GM10847 (cell line): Measurements from ENCODE around the gene OR5AS1.

ENCODE experiments used
- POLR2A ChIP-seq: IDR thresholded peaks from 2 replicates; pipeline ENCODE4 v1.6.1; 2011; ENCODE audit not compliant: insufficient read length; ENCODE audit errors: extremely low read depth

OR5AS1 gene

DNA sequence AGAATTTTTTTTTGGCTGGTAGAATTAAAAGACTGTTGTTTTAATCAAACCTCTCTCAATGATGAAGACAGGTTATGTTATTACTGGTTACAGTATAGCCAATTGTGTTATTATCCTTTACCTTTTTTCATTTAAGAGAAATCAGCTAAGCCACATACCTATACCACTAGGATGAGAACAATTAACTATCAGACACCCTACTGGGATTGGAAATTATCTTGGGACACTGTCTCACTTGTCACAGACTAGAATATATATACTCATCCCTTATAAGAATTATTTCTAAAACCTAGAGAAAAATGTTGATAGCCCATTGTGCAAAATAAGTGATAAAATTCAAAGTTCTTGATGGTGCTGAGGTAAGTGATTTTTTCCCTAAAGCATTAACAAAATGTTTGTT is at the start of gene OR5AS1:
OR5AS1 (plus strand) TSS at position 301 of the 400 bp plus-strand sequence. CDS start 2,765 bp downstream, outside the sequence.
- TF ChIP-seq POLR2A, result no peak

DNA sequence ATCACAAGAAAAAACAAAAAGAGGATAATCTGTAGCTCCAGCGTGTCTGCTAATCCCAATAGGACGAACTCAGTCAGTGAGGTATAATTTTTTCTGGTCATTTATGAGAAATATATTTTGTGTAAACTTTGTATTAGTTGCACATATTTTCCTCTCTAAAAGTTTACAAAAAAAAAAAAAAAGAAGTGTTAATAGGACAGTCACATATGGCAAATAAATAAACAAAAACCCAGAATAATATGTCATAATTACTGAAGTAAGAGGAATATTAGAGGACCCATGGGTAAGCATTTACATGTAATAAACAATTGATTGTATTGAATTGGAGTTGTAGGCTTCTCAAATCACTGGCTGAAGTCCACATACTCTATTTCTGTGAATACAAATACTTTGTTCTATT is 32.9 kb upstream of the OR5AS1 start, which contains the start of gene OR5F1:
OR5F1 (minus strand) TSS at position 101 of the 400 bp plus-strand sequence; CDS start at position 101, 0 bp downstream.
- TF ChIP-seq POLR2A, result no peak

DNA sequence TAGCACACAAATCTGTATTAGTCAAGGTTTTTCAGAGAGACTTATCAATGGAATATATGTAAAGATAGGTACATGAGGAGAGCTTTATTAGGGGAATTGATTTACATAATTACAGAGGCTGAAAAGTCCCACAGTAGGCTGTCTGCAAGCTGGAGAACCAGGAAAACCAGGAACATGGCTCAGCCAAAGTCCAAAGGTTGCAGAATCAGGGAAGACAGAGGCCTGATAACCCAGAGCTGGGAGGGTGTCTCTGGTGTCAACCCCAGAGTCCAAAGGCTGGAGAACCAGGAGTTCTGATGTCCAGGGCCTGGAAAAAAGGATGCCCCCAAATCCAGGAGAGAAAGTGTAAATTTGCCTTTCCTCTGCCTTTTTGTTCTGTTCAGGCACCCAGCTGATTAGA is 16.7 kb upstream of the OR5AS1 start:
- TF ChIP-seq POLR2A, result no peak

DNA sequence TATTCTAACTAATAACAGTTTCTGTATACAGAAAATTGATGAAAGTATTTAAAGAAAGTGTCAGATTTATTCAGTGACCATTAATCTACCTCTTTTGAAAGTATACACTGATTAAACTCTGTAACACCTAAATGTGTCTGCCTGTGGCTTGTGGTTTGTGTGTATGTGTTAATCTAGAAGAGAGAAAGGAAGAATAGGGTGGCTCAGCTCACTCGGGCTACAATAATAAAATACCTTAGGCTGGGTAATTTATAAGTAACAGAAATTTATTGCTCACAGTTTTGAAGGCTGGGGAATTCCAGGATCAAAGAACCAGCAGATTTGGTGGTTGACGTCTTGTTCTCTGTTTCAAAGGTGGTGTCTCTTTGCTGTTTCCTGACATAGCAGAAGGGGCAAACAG is 13.6 kb upstream of the OR5AS1 start:
- no peak for TF ChIP-seq POLR2A

DNA sequence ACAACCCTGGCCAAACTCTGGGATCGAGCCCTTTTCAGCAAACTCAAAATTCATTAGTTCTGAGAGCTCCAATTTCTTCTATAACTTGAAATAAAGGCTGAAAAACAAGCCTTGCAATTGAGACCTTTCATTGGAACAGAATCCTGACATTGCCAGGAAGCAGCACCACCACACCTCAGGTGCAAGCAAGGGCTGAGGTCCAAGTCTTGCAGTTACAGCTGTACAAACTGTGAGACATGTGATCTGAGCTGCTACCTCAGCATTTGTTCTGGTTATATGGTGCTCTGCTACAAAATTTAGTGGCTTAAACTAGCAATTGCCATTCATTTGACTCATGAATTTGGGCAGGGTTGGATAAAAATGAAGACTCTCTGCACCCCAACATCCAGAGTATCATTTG is 18.1 kb downstream of the OR5AS1 start:
- TF ChIP-seq POLR2A, result no peak

DNA sequence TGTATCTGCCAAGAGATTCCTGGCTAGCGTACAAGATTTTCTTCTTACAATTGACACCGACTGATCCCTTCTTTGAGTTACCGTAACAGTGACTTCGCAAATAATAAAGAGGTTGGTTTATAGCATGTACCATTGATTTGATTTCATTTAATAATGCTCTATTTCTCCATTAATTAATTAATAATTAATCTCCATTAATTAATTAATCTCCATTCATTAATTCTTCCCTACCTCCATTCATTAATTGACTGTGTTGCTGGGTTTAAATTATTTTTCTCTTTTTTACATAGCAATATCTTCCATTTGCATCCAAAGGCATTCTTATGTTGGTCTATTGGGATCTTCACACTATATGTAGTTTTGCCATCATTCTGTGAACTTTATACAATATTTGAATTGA is 21.0 kb downstream of the OR5AS1 start:
- TF ChIP-seq POLR2A, result no peak

DNA sequence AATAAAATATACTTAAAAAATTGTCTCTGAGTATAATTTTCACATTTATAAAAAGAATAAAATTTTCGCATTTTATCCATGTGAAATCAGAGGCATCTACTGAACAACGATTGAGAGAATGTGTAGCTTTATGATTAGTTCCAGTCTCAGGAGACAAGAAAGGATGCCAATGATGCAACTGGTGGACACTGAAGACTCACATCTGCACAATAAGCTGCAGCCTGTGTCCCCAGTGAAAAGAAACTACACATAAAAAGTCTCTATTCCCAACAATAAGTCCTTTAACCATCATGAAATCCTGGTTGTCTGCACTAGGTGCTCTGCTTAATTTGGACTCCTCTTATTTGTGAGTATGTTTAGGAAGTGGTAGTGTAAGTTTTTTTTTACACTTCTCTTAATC is 22.0 kb downstream of the OR5AS1 start:
- no peak for TF ChIP-seq POLR2A

DNA sequence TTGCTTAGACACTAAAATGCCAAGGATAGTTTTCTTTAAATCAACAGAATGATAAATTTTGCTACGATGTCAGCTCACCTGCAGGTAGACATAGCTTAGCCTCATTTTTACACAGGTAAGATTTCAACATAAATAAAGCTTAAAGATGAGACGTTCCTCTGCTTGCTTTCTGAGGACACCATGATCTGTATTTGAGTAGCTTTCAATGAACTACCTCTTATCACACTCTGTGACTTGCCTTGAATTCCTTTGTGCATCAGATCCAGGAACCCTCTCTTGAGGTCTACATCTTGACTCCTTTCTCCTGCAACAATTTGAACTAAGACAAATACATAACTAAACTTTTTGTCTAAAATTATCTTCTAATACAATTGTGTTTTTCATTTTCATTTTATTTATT is 39.5 kb downstream of the OR5AS1 start:
- no peak for TF ChIP-seq POLR2A
